ELF-1 (cell line): ENCODE data around the gene RALGPS1.
A peak's percentile ranks its signal among the peaks of the same experiment; 100 is the strongest.

ENCODE experiments used
- DNase-seq: peaks from one replicate; pipeline ENCODE4 v3.0.0-alpha.2; 2016; ENCODE audit warnings: low read depth, low spot score

Gene RALGPS1

DNA sequence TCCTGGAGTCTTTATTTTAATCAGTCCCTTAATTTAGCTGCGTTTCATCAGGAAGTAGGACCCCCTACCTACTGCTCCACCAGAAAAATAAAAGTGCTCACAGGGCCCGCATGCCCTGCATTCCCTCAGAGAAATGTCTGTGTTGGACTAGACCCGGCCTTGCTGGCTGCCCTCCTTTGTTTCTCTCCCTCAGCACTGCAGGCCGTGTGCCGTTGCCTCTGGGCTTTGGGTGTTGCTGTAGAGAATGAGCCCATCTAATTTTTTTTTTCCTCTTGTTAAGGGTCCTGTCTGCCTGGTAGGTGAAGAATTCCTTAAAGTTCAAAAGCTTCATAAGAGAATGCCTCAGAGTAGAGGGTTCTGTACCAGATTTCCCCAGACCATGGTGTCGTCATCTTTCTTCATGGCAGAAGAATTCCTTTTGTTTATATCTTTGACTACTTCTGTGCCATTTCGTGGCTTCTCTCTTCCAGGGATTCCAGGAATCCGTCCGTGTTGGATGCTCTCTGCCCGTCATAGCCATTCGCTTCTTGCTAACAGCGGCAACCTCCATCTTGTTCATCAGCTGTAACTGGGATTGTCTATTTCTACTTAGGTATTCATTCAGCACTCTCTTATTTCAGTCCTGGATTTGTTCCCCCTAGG lies 257.6 kb downstream of the RALGPS1 start:
- DNase-seq: peak; percentile 60

- no peak for DNase-seq
Measured at GRCh38 chr9:127173063-127173462, 258.5 kb downstream of the RALGPS1 start.

DNA sequence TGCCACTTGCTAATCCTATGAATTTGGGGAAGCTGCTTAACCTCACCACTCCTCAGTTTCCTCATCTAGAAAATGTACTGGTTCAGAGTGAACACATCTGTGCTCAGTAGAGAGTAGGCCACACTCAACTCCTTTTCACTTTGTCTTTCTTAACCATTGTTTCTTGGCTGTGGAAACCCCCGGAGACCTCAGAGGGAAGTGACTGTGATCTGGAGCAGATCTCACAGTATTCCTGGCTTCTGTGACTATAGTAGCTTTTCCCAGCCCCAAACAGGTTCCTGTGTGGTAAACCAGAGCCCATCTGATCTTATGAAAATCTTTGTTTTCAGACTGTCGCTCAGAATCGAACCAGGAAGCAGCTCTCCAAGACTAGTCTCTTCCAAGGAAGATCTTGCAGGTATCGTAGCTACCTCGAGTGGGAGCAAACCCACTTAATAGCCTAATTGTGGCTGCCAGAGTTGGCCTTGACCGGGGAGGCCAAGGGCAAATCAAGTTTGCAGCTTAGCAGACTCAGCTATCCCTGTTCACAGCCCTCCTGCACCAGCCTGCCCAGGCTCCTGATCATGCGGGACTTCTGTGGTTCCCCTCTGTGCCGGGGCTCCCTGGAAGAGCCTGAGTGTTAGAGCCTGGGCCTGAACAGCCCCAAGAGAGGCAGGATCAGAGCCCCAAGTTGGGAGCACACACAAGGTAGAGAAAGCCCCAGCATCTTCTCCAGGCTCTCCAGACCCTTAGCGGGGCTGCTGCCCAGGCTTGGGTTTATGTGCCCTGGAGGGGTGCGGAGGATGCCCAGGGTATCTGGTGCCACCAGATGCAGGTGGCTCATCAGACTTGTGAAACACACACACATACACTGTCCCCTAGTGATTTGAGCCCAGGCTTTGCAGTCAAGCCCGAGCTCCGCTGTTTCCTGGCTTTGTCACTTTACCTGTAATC lies 260.1 kb downstream of the RALGPS1 start:
- DNase-seq: no peak

- DNase-seq: no peak
Measured at GRCh38 chr9:127175319-127175715, 260.7 kb downstream of the RALGPS1 start.

GRCh38 chr9:127175764-127176163 lies 261.2 kb downstream of the RALGPS1 start:
- DNase-seq: no peak

DNA sequence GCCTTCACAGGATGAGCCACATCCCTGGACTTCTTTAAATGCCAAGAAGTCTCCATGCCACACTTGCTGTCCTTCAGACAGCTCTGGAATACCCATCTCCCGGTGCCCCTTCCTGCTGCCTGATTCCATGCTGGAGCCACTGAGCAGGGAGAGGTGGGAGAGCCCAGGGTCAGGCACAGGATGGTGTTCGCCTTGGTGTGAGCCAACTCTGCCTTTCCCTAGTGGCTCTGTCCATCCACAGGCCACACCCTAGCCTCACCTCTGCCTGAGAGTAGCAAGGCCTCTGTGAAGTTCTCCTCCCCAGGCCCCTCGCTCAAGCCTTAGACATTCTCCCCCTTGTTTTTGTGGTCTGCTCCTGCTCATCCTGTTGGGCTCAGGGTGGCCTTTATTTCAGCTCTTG lies 262.0 kb downstream of the RALGPS1 start:
- no peak for DNase-seq

DNA sequence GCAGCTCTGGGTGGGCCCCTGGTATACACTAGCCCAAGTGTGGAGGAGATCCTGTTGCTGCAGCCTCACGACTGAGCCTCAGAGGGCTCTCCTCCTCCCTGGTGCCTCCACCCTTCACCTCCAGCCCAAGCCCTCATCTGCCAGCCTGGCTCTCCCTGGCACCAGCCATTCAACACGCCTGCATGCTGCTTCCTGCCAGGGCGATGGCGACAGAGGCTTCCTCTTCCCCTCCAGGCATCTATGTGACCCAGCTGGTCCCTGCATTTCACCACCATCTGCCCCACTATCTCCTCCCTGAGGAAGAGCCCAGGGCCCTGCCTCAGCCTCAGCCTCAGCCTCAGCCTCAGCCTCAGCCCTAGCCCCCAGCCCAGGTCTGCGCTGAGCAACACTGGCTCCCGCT lies 262.6 kb downstream of the RALGPS1 start:
- DNase-seq: no peak

DNA sequence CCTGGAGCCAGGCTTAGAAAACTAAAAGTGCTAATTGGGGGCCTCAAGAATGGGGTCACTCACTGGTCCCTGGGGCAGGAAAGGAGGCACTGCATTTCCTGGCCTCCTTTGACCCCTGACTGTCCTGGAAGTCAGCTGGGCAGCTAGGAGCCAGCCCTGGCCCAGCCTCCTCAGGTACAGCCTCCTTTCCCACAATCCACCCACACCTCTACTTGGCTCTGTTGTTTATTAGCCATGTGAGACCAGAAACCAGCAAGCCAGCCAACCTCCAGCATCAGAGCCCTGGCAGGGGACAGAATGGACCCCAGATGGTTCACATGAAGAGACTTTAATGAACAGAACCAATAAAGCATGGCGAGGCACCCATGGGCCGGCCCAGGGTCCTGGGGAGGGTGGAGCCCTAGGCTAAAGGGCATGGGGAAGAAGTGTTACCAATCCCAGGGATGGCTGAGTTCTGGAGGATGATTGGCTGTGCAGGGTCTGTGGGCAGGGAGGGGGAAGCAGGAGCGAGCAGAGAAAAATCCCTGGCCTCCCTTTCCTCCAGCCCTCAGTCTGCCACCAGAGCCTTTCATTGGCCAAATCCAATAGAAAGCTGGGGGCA lies 263.2 kb downstream of the RALGPS1 start:
- no peak for DNase-seq

DNA sequence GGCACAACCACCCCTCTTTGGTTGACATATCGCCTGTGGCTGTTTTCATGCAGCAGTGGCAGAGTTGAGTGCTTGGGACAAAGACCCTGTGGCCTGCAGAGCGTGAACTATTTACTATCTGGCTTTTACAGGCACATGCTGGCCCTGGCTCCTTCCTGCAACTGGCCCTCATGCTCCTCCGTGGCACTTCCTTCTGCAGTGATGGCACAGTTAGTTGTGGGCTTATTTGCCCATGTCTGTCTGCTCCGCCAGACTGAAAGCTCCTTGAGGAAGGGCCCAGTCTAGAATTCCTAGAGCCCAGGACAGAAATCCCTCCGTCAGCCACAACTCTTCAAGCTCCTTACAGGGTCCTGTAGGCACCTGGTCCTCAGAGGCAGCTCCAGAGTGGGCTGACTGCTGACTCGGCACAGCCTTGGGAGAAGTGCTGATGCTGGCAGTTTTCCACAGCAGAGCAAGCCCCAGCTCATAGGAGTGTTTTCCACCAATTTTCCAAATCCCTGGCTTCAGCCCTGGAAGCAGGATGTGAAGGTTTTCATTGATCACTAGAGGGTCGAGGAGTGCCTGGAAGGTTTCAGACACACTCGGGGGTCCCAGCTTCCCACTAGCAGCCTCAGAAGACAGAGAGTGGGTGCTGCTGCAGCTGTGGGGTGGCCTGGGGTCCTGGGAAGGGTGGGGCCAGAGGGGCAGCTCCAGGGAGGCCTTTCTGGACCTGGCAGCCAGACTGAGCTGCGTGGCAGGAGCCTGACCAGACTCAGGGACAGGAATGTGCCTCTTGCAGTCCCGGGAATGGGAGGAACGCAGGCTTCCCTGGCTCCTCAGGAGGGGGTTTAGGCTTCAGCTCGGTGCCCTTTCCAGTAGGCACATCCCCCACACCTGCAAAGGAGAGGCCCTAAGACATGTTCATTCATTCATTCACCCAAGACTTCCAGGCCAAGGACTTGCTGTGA lies 264.4 kb downstream of the RALGPS1 start:
- peak; percentile 33 for DNase-seq

DNA sequence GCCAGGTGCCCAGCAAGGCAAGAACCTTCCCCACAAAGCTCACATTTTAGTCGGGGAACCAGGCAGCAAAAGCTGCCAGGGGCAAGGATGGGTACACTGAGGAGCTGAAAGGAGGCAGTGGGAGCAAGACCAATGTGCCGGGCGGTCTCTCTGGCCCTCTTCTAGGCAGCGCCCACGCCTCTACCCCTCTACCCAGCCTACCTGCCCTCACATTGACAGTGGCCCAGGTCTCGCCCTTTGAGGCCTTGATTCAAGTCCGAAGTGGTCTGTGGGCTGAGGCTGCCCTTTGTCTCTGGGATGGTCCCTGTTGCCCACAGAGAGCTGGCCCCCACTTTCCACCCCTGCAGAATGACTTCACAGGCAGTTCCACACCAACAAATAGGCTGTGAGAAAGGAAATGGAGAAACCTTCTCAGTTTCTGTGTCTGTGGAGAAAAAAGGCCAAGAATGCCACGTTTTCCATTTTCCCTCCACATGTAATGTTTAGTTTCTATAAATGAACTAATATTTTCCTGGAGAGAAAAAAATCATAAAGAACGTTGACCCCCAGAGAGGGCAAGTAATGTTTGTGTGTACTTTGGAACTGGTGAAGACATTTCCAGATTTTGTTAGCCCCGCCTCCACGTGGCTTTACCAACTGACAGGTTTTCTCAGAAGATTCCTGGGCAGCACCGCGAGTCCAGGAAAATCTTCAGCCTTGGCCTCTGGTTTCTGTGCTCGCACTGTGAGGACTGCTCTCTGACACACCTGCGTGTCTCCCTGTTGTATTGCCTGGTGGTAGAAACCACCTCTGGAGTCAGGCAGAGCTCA lies 265.3 kb downstream of the RALGPS1 start:
- DNase-seq: no peak

- no peak for DNase-seq
Measured at GRCh38 chr9:127180457-127181314, 266.1 kb downstream of the RALGPS1 start.

DNA sequence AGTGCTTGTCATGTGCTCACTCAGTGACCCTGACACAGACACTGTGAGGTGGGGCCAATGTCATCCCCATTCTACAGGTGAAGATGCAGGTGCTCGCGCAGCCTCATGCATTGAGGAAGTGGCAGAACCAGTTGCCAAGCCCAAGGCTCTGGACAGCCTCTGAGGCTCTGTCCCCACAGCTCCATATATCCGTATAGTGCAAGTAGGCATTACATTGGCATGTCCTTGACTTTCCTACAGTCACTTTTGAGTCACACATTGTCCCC lies 266.7 kb downstream of the RALGPS1 start:
- DNase-seq: no peak

DNA sequence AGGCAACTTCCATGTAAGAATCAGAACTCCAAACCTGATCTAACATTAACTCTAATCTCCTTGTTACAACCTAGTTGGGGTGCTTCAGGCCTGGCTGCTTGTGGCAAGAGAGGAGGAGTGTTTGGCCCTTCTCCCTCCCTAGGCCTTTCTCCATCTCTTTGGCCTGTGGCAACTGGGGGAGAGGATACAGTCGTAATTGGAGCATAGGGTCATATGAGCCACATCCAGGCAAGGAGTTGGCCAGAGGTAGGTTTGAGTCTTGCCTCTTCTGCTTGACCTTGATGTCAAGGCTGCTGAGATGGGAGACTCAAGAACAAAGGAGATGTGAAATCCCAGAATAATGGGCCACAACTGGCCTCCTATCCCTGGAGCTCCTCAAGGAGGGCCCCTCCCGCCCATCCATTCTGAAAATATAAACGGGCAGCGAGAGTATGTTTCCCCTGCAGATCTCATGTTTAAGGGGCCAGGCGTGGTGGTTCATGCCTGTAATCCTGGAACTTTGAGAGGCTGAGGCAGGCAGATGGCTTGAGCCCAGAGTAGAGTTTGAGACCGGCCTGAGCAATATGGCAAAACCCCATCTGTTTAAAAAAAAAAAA lies 267.1 kb downstream of the RALGPS1 start:
- no peak for DNase-seq

- no peak for DNase-seq
Measured at GRCh38 chr9:127182901-127183746, 268.5 kb downstream of the RALGPS1 start.

- no peak for DNase-seq
Measured at GRCh38 chr9:127183814-127184582, 269.4 kb downstream of the RALGPS1 start.

DNA sequence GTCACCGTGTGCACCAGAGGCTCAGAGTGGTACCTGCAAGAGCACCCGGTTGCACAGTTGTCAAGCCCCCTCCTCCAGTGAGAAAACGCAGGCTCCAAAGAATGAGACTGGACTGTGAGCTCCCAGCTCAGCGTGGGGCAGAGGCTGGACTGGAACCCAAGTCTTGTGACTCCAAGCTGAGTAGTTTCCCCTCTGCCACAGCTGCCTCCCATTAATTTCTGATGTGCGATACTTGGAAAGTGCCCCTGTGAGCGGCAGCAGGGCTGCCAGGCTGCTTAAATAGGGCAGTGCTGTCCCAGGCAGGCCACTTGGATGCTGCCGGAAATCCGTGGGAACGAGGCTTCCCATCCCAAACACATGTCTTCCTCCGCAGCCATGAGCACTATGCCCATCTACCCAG lies 270.1 kb downstream of the RALGPS1 start:
- no peak for DNase-seq

GRCh38 chr9:127185181-127185580 lies 270.6 kb downstream of the RALGPS1 start:
- DNase-seq: no peak
